GM10847 (cell line): ENCODE measurements around the gene SKOR1.
A peak's percentile ranks its signal among the peaks of the same experiment; 100 is the strongest.

ENCODE experiments used
- POLR2A ChIP-seq: IDR thresholded peaks from 2 replicates; pipeline ENCODE4 v1.6.1; 2011; ENCODE audit not compliant: insufficient read length; ENCODE audit errors: extremely low read depth

Gene SKOR1

DNA sequence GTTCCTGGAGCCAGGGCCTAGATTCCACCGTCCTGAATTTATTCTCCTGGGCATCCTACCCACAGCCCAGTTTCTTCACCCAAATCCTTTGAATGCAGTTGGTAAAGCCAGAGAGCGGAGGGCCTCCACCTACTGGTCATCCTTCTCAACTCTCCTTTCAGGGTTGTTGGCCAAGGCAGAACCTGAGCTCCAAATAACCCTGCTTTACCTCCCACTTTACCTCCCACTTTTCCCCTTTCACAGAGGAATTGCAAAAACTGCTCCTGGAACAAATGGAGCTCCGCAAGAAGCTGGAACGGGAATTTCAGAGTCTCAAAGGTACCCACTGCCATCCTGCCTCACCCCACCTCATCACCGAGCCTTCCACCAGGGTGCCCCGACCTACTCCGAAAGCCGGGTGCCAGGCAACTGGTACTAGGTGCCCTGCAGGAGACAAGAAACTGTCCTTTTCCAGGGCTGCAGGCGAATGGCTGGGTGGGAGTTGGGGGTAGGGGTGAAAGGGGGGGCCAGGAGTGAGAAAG is 6.8 kb downstream of the SKOR1 start:
- no peak for TF ChIP-seq POLR2A

GRCh38 chr15:67832897-67833709 is 7.8 kb downstream of the SKOR1 start:
- TF ChIP-seq POLR2A = no peak

DNA sequence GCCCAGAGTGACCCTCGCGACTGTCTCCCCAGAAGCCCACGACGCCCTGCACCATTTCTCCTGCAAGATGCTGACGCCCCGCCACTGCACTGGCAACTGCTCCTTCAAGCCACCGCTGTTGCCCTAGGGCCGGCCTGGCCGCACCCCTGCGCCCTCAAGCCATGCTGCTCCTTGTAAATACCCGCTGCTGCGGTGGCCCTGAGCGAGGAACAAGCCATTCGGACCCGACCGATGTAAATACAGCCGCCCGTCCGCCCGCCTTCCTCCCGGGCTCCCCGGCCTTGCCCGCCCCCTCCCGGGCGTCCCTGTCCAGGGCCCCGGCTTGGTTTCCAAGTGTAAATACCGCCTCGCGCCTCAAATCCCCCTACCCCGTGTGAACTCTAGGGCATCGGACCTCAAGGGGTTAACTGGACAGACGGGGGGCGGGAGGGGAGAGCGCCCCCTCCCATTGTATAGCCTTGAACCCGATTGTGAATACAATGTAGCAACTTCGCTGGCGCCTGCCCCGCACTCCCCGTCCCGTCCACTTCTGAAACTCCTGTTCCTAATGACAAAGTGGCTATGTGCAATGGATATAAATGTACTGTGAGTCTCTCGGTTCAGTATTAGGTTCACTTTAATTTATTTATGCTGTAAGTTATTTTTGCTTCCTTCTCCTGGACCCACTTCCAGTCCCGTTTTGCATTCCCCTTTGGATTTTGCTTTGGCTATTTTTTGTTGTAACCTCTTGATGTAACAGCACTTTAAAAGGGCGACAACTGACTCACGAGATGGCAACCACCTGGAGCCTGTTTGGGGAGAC is 8.6 kb downstream of the SKOR1 start:
- TF ChIP-seq POLR2A = no peak

DNA sequence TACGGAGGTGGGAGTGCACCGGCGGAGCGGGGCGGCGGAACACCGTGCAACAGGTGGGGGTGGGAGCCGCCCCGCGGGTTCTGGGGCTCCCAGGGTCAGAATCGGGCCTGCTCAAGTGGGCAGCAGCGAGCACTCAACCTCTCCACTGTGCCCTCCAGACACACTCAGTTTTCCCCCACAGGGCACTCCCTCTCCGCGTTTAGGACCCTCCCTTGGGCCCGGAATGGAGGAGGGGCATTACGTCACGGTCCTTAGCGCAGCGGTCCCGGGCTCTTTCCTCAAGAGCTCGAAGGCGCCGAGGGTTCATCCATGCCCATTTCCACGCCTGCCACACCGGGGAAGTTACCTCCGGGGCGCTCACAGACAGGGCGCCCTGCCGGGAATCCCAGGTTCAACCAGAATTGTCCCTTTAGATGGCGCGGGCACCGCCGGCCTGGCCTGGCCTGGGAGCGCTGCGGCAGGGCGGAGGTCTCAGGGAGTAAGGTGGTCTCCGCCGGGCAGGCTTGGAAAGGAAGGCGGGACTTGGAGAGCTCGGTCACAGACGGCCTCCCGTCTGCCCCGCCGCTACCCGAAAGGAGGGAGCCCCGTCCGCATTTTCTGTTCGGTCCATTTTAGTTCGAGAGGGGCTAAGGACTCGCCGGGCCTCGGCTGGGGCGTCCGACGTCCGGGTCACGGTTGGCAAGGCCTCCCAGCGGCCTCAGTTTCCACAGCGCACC is 9.4 kb downstream of the SKOR1 start:
- TF ChIP-seq POLR2A = no peak

- TF ChIP-seq POLR2A = no peak
Observed at GRCh38 chr15:67835297-67836133, 10.2 kb downstream of the SKOR1 start.

DNA sequence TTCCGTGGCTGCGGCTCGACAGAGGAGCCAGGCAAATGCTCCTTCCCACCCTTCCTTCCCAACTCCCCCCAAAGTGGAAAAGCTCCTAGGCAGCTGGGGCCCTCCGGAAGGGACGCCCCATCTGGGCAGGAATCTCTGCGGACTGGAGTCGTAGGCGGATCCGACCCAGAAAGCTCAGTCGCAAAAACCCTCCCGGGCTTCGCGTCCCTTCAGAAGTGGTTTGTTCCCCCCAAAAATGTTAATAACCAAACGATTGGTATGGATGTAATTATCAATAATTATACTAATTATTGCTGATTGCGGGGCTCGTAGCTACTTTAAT is 10.8 kb downstream of the SKOR1 start:
- TF ChIP-seq POLR2A = no peak

DNA sequence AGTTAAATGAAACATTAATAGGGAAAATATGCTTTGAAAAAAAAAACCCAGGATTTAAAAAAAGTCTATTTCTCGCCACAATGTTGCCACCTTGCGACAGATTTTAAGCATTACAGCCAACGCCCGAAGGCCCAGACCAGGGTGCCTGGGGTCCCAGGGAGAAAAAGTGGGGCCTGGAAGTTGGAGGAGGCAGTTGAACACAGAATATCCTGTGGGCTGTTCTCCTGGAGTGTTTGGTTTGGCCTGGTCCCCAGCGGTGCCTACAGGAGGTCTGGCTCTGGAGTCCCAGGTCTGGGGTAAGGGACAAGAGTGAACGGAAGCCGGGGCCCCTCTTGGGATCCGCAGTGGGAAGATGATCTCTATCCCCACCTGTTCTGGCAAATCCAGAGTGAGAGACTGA is 11.2 kb downstream of the SKOR1 start:
- no peak for TF ChIP-seq POLR2A

- no peak for TF ChIP-seq POLR2A
Observed at GRCh38 chr15:67836955-67837354, 11.6 kb downstream of the SKOR1 start.

GRCh38 chr15:67838789-67839332 is 13.6 kb downstream of the SKOR1 start:
- TF ChIP-seq POLR2A = no peak

- TF ChIP-seq POLR2A = no peak
Observed at GRCh38 chr15:67839499-67839928, 14.2 kb downstream of the SKOR1 start.

- peak; percentile 75 for TF ChIP-seq POLR2A
Observed at GRCh38 chr15:67839929-67840748, 14.8 kb downstream of the SKOR1 start, which contains the start of gene RNU6-1. Gene RNU6-1, minus strand, starts transcription at chr15:67840045.

DNA sequence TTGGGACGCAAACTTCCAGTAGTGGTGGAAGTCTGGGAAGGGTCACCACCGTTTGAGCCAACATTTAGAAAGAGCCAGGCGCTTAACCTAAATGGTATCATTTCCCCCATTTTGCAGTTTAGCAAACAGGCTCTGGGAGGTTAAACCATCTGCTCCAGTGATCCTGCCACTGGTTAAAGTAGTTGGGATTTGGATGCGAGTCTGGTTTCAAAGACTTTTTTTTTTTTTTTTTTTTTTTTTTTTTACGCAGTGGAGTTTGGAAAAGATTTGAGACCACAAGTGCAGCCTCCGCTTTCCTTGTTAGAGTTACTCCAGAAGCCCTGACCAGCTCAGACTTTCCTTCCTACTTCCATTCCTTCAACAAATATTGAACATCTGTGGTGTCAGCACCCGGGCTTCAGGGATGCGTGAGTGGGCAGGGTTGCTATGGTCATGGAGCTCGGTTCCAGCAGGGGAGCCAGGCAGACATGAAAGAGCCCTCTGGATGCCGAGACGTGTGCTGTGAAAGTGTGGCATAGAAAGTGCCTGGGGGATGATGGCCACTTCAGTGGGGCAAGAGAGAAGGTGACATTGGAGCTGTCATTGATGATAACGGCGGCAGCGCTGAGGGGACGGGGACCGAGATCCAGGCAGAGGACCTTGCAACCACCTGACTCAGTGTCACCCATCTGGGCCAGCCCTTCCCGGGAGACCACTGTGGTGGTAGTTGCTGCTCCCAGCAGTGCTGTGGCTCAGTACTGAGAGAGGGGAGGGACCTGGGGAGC is 15.6 kb downstream of the SKOR1 start:
- TF ChIP-seq POLR2A = no peak

- no peak for TF ChIP-seq POLR2A
Observed at GRCh38 chr15:67841513-67841762, 16.1 kb downstream of the SKOR1 start.
